ENCODE results near the gene PHACTR1. TPM values are rescaled to one million over a fixed set of nuclear protein-coding genes. Genes with fewer than 3 reads are reported as not detected.

The PHACTR1 gene
- total RNA-seq, 2 donors from 2014 or later = 6.0 to 12.9 TPM

GRCh38 chr6:12802440-12802839 lies 85.9 kb downstream of the PHACTR1 start:
- WGBS, 2 donors = 66 to 74% methylated on average over 4 of the region's 4 CpGs
- intact Hi-C loops (cut with DNase I) = no loop called here
- DNase-seq (no peak), ATAC-seq (no peak)
- no peaks in the 10 kb centered on the region for H3K9me3 ChIP-seq
- no peaks in the 10 kb centered on the region for H3K4me1 ChIP-seq
- H3K36me3 ChIP-seq (replicated peaks in 1 of 2; ENCODE audit: insufficient read depth in 1 of 2, low read depth in 2 of 2) = no peaks in the 10 kb centered on the region
- H3K27me3 ChIP-seq = no peaks in the 10 kb centered on the region
- H3K4me3 ChIP-seq = no peak overlapping the region
- no peak overlapping the region for H3K27ac ChIP-seq
- TF ChIP-seq POLR2A (IDR thresholded peaks at IDR 0.05) = no peak
- TF ChIP-seq CTCF (IDR thresholded peaks at IDR 0.05) = no peak

DNA sequence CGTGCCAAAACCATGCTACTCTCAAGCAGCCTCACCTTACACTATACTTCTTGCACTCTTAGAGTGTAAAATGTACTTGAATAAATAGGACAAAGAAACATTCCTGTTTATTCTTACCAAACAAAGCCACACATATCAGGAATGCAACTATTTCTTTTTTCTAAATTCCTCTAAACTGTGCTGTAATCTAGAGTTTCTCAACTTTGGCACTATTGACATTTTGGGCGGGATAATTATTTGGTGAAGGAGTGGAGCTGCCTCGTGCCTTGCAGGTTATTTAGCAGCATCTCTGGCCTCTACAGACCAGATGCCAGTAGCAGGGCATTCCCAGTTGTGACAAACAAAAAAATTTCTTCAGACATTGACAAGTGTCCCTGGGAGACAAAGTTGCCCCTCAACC lies 86.9 kb downstream of the PHACTR1 start:
- intact Hi-C loops (cut with DNase I) = no loop called here

DNA sequence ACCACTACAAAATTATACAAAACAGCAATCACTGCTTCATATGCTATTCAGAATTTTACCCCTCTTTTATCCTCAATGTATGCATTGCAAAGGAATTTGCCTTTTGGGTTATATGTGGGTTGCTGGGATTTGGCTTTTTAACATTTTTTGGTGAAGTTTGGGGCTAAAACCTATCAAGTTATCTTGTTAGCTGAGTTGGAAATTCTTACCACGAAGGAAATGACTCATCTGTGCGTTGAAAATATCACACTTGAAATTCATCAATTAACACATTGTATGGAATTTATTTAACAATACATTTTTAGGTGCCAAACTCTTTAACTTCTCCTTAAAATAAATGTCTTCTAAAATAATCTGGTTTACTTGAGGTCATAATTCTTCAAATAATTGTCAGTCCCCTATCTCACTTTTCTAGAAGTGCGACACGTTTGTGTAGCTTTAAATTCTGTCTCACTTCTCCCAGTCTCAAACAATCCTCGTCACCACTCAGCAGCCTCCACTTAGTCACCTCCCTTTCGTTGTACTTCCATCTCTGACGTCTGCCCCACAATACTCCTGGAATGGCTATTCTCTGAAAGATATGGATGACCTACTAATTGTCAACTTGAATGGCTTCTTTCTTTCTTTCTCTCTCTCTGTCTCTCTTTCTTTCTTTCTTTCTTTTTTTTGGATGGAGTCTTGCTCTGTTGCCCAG lies 88.5 kb downstream of the PHACTR1 start:
- H3K9me3 ChIP-seq = no peaks in the 10 kb centered on the region
- no peak for DNase-seq
- H3K27me3 ChIP-seq = no peaks in the 10 kb centered on the region
- no peak overlapping the region for H3K4me3 ChIP-seq
- no peak for ATAC-seq
- no peak overlapping the region for H3K27ac ChIP-seq
- WGBS, 2 donors = 53 to 56% methylated on average over 7 of the region's 7 CpGs
- intact Hi-C loops (cut with DNase I) = no loop called here
- H3K4me1 ChIP-seq = no peaks in the 10 kb centered on the region
- TF ChIP-seq CTCF (IDR thresholded peaks at IDR 0.05) = no peak
- no peak for TF ChIP-seq POLR2A (IDR thresholded peaks at IDR 0.05)
- H3K36me3 ChIP-seq (replicated peaks in 1 of 2; ENCODE audit: insufficient read depth in 1 of 2, low read depth in 2 of 2) = no peaks in the 10 kb centered on the region

More for the DNA sequence above, 86.9 kb downstream of the PHACTR1 start:
- Histone ChIP-seq H3K27me3 (no peaks in the 10 kb centered on the region), H3K9me3 (no peaks in the 10 kb centered on the region), H3K36me3 (replicated peaks in 1 of 2; ENCODE audit: insufficient read depth in 1 of 2, low read depth in 2 of 2) (no peaks in the 10 kb centered on the region), H3K4me1 (no peaks in the 10 kb centered on the region), H3K4me3 (no peak overlapping the region), H3K27ac (no peak overlapping the region)
- ATAC-seq (no peak), DNase-seq (no peak)
- TF ChIP-seq POLR2A (IDR thresholded peaks at IDR 0.05) (no peak), CTCF (IDR thresholded peaks at IDR 0.05) (no peak)
- 32 to 36% methylated on average over 3 of the region's 3 CpGs for WGBS, 2 donors

GRCh38 chr6:12806136-12806535 lies 89.6 kb downstream of the PHACTR1 start:
- H3K36me3 ChIP-seq (replicated peaks in 1 of 2; ENCODE audit: insufficient read depth in 1 of 2, low read depth in 2 of 2) = no peaks in the 10 kb centered on the region
- TF ChIP-seq CTCF (IDR thresholded peaks at IDR 0.05) (no peak), POLR2A (IDR thresholded peaks at IDR 0.05) (no peak)
- no peaks in the 10 kb centered on the region for H3K27me3 ChIP-seq
- H3K4me3 ChIP-seq = no peak overlapping the region
- intact Hi-C loops (cut with DNase I) = no loop called here
- no peak for ATAC-seq
- WGBS, 2 donors = 63 to 67% methylated on average over 4 of the region's 4 CpGs
- no peaks in the 10 kb centered on the region for H3K9me3 ChIP-seq
- no peak for DNase-seq
- H3K27ac ChIP-seq = no peak overlapping the region
- no peaks in the 10 kb centered on the region for H3K4me1 ChIP-seq

GRCh38 chr6:12806796-12807195 lies 90.2 kb downstream of the PHACTR1 start:
- intact Hi-C loops (cut with DNase I) = no loop called here
- Histone ChIP-seq H3K27ac (no peak overlapping the region), H3K4me3 (no peak overlapping the region), H3K36me3 (replicated peaks in 1 of 2; ENCODE audit: insufficient read depth in 1 of 2, low read depth in 2 of 2) (no peaks in the 10 kb centered on the region), H3K4me1 (no peaks in the 10 kb centered on the region), H3K27me3 (no peaks in the 10 kb centered on the region), H3K9me3 (no peaks in the 10 kb centered on the region)
- 67 to 69% methylated on average over 1 of the region's 1 CpG for WGBS, 2 donors
- DNase-seq (no peak), ATAC-seq (no peak)
- TF ChIP-seq POLR2A (IDR thresholded peaks at IDR 0.05) (no peak), CTCF (IDR thresholded peaks at IDR 0.05) (no peak)
